G401.6 (cell line): ENCODE results near the gene CCDC34.
A peak's percentile ranks its signal among the peaks of the same experiment; 100 is the strongest.
"Not testable (repeated sequence)": the region's sequence is repeated elsewhere in the genome, so short reads cannot be mapped to it uniquely, and the experiment has no call there.

Experiments used
- FAIRE-seq: peaks from 2 replicates; lab custom pipeline; 2012; peaks lifted over from hg19 to GRCh38; lab: Jason Lieb, UNC

The CCDC34 gene

DNA sequence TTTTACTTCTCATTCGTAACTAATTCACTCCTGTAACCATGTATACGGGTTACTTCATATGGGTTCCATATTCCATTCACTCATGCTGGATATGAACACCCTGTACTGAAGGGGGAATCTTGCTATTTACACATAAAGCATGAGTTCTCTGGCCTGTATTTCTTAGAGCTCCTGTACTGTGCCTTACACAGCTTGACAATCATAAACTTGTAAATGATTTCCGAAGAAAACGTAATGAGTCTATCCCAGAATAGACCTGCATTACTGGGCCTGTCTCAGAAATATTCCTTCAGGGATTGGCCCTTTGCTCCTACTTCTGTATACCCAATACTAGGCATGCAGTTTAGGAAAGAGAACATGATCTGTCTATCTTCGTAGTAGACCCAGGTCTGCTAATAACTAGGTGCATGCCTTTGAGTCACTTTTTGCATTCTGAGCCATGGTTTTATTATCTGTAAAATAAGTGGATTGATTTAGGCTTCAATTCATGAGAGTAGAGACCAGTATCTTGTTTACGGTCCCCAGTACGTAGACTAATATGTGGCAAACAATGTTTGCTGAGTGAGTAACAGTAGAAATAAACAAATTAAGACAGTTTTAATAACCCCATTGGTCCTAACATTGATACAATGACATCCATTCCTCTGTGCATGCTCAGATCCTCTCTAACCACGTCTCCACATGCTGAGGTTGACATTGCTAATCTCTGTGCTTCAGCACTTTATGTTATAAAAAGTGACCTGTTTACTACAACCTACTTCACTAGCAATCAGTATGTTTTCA is 1.2 kb downstream of the CCDC34 start:
- no peak for FAIRE-seq

DNA sequence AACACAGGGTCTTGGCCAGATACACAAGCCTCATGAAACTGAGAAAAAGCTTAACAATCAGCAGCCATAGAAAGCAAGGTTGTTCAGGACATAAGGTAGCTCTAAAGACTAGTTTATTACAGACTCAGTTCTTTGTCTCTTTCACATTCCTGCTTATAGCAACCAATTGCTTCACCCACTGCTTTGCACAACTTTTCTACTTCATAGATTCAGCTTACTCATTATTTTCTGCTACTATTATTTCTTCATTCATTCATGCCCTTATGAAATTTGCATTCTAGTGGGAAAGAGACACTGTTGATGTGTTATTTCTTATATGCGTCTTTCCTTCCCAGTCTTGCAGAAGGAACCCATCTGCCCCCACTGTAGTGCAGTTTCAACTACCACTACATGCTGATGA is 4.7 kb downstream of the CCDC34 start:
- no peak for FAIRE-seq

DNA sequence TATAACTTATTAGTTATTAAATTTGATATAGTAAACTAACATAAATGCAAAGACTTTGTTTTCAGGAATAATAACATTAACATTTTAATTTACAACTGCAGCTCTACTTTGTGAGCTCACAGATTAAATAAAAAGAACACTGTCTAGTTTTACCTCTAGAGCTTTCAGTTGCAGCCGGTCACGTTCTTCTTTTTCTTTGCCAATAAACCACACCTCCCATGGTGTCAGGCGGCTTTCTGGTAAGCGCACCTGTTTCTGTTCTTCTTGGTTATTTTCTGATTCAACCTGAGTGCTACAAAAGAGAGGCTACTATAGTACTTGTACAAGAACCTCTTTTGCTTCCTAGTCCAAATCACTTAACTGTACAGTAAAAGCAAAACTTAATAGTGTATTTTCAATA is 5.8 kb downstream of the CCDC34 start:
- FAIRE-seq, result no peak

DNA sequence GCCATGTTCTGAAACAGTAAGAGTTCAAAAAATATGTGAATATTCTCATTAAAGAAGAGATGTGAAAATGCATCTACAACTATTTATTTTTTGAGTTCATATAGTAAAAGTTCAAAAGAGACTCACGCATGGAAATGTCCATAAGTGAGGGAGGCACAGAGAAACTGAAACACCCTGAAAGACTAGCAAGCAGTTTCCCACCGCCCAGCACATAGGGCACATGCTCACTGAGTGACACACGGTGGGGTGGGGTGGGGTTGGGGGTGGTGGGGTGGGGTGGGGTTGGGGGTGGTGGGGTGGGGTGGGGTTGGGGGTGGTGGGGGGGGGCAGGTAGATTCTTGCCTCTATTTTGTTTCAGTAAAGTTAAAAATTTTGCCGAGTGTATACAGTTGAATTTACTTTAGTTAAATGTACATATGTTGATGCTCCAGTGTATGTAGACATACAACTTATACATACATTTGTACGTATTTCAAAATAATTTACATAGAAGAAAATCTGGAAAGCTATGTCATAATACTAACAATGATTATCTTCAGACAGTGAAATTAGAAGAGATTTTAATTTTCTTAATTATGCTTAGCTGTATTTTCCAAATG is 6.3 kb downstream of the CCDC34 start:
- no peak for FAIRE-seq

DNA sequence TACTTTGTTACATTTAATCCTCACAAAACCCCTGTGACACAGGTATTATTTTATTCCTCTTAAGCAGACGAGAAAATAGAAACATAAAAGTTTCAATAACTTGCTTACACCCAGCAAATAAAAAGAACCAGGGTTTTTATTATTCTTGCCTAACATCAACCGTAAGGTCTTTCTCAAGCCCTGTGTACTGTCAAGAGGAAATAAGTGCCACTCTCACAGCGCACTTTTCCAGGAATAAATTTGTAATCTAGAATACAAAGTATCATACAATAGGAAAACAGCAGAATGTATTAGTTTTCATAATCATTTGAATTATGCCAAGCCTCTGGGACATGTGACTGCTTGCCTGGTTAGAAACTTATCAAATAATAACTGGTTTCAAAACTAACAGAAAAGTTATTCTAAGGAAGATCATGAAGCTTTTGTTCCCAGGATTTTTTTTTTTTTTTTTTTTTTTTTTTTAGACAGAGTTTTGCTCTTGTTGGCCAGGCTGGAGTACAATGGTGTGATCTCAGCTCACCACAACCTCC is 7.4 kb downstream of the CCDC34 start:
- FAIRE-seq, result no peak

DNA sequence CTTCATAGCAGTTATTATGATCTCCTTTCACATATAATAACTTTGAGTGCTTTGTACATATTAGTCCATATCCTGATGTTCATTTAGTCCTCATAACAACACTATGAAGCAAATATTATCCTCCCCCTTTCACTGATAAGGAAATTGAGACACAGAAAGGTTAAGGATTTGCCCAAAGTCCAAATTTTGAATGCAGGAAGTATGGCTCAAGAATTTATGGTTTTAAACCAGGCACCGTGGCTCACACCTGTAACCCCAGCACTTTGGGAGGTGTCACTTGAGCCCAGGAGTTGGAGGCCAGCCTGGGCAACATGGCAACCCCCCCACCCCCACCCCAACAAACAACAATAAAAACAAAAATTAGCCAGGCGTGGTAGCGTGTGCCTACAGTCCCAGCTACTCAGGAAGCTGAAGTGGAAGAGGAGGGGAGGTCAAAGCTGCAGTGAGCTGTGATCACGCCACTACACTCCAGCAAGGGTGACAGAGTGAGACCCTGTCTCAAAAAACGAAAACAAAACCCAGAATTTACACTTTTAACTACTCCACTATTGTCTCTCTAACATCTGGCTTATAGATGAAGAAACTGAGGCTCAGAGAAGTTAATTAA is 8.6 kb downstream of the CCDC34 start:
- FAIRE-seq, result no peak

DNA sequence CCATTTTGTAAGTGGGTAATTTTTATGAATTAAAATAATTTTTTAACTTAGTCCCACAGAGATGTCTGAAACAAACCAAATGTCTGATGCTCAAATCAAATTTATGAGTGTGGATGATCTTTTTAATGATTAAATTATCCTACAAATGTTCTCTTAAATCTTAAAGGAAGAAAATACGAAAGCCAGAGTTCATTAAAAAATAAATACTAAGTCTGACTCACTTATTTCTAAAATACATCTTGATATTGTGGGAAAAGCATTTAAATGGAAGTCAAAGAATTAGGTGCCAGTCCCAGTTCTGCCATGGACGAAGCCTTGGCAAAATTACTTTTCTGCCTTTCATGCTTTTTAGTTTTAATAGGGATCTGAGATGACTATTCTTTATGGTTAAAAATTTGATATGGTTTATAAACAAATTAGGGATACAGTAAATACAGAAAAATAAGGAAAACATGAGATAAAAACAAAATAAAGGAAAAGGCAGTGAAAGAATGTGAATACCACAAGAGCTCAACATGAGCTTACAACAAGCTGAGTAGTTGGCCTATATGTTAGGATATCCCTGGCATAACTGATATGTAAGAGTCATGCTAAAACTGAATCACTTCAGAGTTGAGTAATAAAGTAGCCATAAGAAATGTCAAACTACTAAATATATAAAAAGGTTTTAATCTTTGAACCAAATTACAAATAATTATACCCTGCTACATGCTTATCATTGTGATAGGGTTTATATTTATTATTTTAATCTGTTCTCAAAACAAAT is 9.2 kb downstream of the CCDC34 start:
- FAIRE-seq, result no peak

DNA sequence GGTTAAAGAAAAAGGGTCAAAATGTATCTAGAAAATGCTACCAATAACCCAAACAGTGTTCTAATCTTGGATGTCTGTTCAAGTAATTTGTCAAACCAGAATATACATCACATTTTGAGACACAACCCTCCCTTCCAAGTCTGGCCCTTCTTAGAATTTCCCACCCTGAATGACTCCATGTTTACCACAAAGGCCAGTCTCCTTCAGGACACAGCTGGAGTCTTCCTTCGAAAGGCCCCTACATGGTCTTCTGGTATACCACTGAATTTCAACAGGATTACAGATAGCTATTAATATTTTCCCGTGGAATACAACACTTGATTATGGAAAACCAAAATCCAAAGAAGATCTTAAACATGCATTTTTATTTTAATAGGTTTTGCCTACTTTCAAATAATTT is 10.2 kb downstream of the CCDC34 start:
- FAIRE-seq, result no peak

DNA sequence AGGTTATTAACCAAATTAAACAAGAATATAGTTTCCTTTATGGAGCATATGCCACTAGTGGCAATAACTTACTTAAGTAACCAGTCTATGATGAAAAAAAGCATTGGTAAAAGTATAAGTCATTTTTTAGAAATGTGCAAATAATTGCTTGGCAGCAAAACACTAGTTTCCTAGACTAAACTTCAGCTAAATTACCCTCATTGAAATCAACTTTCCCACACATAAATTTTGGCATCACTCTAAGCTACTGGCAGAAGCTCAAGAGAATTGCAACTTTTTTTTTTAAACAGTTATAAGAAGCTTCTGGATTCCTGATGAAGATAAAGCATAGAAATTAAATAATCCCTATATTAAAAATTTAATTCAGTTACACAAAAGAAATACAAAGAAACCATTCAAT is 12.5 kb downstream of the CCDC34 start:
- no peak for FAIRE-seq

DNA sequence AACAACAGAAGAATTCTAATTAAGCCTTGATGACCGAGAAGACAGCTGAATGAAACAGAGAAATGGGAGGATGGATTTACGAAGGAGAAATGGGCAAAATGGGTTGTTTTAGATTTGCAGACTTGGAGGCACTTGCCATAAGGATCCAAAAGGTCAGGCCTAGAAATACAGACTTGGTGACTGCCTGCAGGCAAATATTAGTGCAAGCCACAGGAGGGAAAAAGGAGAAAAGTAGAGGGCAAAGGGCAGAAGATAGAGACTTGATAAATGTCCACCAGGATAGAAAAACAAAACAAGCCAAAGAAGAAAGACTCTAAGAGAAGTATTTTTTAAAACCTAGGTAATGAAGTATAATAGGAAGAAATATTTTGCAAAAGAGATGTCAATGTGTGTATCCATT is 13.1 kb downstream of the CCDC34 start:
- FAIRE-seq, result no peak

DNA sequence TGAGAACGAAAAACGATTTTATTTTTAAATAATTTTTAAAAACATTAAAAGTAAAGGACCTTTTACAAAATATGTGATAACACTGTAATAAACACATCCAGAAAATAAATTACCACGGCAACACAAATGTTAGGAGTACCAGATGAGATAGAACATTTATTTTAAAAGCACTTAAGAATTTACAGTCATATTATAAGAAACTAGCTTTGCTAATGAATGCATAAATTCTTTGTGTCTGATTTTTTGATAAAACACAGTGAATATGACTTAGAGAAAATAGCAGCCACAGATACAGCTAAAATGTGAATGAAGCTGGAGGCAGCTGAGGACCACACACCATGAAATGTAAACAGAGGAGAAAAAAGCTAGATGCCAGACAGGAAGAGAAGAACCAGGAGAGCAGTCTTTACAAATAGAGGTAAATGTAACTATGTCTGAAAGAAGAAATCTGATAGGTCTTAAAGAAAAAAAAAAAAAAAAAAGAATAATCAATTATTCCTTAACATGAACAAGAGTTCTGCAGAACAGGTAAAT is 14.6 kb downstream of the CCDC34 start:
- FAIRE-seq, result peak; percentile 25

DNA sequence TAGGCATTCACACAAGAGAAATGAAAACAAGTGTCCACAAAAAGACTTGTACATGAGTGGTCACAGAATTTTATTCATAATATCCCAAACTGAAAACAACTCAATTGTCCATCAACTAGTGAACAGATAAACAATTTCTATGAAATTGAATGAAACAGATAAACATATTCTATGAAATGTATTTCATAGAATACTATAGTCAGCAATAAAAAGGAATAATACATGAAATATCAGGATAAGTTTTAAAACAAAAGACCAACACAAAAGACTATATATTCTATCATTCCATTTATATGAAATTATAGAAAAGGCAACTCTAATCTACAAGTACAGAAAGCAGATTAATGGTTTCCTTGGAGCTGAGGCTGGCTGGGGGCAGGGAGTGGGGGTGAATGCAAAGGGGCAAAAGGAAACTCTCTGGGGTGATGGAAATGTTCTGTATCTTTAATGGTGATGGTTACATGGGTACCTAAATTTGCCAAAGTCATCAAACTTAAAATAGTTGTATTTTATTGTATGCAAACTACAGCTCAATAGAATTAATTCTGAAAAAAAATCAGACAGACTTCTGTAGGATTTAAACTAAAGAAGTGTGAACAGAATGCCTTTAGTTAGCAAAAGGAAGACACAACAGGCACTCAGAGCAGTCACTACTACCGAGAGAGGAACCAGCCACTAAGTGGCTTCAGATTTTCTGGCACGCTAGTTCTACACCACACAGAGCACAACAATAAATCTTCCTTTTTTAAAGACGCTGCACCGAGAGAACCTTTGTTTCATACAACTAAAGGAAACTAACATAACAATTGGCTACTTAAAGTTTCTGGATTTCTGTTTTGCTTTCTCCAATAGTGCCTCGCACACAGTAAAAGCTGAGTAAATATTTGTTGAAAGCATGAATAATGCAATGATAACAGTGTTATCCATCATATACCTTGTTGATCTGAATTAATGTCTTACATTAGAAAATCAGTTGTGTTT is 15.4 kb downstream of the CCDC34 start:
- FAIRE-seq, result peak; percentile 17

DNA sequence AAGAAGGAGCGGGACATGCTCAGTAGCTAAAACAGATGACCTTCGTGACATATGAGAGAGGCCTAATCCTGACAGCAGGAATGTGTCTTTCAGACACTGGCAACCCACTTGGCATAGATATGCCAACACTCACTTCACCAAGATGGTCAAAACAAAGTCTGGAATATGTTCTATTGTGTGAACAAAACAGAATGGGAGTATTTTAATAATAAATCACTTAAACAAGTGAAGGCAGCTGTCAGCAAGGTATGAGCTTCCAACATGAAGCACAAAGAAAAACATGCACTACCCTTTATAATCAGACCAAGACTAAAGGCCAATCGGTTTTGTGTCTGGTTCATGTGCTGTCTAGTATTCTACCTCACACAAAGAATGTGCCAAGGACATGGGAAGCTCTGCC is 23.1 kb downstream of the CCDC34 start:
- no peak for FAIRE-seq

DNA sequence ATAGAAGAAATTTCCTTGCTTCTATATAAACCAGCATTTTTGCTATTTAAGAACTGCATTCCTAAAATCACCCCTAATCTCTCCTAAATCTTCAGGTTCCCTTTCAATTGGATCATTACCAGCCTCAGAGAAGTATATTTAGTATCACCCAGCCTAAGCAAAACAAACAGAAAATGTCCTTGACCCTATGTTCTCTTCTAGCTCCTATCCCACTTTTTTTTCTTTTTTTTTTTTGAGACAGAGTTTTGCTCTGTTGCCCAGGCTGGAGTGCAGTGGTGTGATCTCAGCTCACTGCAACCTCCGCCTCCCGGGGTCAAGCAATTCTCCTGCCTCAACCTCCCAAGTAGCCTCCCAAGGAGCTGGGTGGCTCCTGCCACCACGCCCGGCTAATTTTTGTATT is 28.3 kb downstream of the CCDC34 start:
- not testable (repeated sequence) for FAIRE-seq

DNA sequence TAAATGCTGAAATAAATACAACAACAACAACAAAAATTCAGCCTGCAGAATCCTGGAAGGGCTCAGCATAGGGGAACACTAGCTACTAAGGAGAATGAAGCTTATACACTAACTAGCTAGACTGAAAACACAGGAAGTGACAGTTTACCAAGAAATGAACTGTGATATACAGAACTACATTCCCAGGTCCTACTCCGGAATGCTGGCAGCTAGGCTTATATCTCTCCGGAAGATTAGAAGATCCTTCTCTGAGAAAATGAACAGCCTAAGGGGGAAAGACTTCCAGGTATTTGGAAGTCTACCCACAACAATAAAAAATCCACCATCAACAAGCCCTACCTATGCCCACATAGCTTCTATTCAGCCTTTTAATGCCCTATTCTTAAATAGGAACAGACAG is 31.0 kb downstream of the CCDC34 start:
- no peak for FAIRE-seq

DNA sequence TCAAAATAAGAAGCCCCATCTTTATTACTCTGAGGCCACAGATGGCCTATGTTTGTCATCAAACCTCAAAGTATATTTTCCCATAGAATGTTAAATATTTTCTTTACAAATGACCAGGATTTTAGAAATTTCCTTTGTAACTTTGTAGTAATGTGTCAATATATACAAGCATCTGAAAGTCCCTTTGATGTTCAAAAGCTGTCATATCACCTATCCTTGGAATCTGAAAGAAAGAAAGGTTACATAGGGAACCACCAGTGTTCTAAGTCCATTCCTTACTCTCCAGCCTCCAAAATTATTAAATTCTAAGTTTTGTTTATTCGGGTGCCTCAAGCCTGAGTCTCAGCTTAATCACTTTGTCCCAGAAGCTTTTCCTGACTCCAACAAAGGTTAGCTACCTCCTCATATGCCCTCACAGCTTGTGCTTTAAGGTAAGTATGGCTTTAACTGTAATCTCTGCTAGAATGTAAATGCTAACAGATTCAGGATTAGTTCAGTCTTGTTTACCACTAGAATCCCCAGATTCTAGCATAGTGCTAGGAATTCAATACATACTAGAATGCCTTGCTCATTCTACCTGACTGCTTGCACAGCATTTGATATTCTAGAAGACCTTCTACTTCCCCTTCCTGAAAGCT is 32.3 kb downstream of the CCDC34 start:
- no peak for FAIRE-seq

DNA sequence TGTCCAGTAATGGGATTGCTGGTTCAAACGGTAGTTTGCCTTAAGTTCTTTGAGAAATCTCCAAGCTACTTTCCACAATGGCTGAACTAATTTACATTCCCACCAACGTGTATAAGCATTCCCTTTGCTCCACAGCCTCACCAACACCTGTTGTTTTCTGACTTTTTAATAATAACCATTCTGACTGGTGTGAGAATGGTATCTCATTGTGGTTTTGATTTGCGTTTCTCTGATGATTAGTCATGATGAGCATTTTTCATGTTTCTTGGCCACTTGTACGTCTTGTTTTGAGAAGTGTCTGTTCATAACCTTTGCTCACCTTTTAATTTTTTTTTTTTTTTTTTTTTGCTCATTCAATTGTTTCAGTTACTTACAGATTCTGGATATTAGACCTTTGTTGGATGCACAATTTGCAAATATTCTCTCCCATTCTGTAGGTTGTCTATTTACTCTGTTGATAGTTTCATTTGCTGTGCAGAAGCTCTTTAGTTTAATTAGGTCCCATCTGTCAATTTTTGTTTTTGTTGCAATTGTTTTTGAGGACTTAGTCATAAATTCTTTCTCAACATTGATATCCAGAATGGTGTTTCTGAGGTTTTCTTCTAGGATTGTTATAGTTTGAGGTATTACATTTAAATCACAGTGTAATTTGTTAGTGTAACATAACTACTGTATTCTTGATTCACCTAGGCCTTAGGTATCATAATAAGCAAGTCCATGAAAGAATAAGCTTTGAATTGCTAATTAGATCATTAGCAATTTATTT is 33.0 kb downstream of the CCDC34 start:
- FAIRE-seq, result no peak

DNA sequence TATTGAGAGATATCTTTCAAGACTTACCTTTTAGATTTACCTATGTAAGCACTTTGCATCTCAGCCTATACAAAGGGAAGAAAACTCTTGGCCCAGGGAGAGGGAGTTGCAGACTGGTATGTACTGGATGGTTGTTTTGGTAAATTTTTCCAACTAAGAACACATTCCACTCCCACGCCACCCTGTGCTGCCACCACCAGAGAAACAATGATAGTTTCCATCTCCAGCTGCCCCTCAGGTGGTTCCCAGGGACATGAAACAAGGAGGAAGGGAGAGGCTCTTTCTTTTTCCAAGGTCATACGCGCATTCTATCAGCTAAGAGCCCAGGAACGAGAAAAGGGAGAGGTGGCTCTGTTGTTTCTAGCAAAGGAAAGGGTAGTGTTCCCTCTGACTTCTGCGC is 34.4 kb downstream of the CCDC34 start:
- no peak for FAIRE-seq

DNA sequence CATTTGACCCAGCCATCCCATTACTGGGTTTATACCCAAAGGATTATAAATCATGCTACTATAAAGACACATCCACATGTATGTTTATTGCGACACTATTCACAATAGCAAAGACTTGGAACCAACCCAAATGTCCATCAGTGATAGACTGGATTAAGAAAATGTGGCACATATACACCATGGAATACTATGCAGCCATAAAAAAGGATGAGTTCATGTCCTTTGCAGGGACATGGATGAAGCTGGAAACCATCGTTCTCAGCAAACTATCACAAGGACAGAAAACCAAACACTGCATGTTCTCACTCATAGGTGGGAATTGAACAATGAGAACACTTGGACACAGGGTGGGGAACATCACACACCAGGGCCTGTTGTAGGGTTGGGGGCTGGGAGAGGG is 36.0 kb downstream of the CCDC34 start:
- FAIRE-seq, result not testable (repeated sequence)

DNA sequence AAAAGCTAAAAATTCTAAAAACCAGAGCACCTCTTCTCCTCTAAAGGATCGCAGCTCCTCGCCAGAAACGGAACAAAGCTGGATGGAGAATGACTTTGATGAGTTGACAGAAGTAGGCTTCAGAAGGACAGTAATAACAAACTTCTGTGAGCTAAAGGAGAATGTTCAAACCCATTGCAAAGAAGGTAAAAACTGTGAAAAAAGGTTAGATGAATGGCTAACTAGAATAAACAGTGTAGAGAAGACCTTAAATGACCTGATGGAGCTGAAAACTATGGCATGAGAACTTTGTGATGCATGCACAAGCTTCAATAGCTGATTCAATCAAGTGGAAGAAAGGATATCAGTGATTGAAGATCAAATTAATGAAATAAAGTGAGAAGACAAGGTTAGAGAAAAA is 40.8 kb downstream of the CCDC34 start:
- not testable (repeated sequence) for FAIRE-seq
